ENCODE results near the gene FTCD. TPM values are rescaled to one million over a fixed set of nuclear protein-coding genes. Genes with fewer than 3 reads are reported as not detected.
"Not testable (repeated sequence)": the region's sequence is repeated elsewhere in the genome, so short reads cannot be mapped to it uniquely, and the experiment has no call there.

The FTCD gene
- total and polyA plus RNA-seq, 10 donors: 0.35 to 2.8 (median 0.81) TPM; not detected in 5

- peak within 1 kb of the TSS; percentile 70 to 89 (median 82) for H3K27ac ChIP-seq
- H3K4me3 ChIP-seq: peak within 1 kb of the TSS; percentile 36 to 81 (median 58)
- intact Hi-C loops (cut with DNase I; ENCODE audit: low total_unique reads): no loop called here
- peaks cover 0 to under 1% (median 0%) of the 10 kb centered on the region in 6 donors for H3K36me3 ChIP-seq
- peaks cover 0 to 7% (median 0%) of the 10 kb centered on the region in 7 donors for H3K27me3 ChIP-seq (replicated peaks in 1 of 7)
- H3K9me3 ChIP-seq: no peaks in the 10 kb centered on the region
- peaks cover 0 to 33% (median 2%) of the 10 kb centered on the region in 6 donors for H3K4me1 ChIP-seq
- peak; percentile 83 for DNase-seq
- 1 to 65% (median 8%) methylated on average over 18 to 21 of the region's 24 CpGs for WGBS, 5 donors
- TF ChIP-seq POLR2AphosphoS5 (IDR thresholded peaks at IDR 0.05) (no peak), POLR2A (IDR thresholded peaks at IDR 0.05) (no peak)
- TF ChIP-seq, protein P1, sequence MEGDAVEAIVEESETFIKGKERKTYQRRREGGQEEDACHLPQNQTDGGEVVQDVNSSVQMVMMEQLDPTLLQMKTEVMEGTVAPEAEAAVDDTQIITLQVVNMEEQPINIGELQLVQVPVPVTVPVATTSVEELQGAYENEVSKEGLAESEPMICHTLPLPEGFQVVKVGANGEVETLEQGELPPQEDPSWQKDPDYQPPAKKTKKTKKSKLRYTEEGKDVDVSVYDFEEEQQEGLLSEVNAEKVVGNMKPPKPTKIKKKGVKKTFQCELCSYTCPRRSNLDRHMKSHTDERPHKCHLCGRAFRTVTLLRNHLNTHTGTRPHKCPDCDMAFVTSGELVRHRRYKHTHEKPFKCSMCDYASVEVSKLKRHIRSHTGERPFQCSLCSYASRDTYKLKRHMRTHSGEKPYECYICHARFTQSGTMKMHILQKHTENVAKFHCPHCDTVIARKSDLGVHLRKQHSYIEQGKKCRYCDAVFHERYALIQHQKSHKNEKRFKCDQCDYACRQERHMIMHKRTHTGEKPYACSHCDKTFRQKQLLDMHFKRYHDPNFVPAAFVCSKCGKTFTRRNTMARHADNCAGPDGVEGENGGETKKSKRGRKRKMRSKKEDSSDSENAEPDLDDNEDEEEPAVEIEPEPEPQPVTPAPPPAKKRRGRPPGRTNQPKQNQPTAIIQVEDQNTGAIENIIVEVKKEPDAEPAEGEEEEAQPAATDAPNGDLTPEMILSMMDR (IDR thresholded peaks at IDR 0.05 in 8 of 11, conservative IDR thresholded peaks at IDR 0.05 in 3 of 11): no peak
Observed at GRCh38 chr21:46183910-46184624, 28.7 kb upstream of the FTCD start, which contains the start of gene SPATC1L. TSS of gene SPATC1L (minus strand) at chr21:46184459. CDS start at chr21:46182816, 1,643 bp downstream.

- Histone ChIP-seq H3K27ac (peak overlapping the region in 2 of 8 donors; percentile 17 to 30), H3K4me3 (peak overlapping the region in 3 of 8 donors; percentile 58 to 81 (median 79)), H3K4me1 (peaks cover 0 to 31% (median 2%) of the 10 kb centered on the region in 6 donors)
- H3K27me3 ChIP-seq (replicated peaks in 1 of 7); DNase-seq; intact Hi-C loops (cut with DNase I; ENCODE audit: low total_unique reads); H3K9me3 ChIP-seq; H3K36me3 ChIP-seq: not testable (repeated sequence)
- WGBS, 5 donors: 25 to 51% (median 41%) methylated on average over 2 to 7 of the region's 13 CpGs
Observed at GRCh38 chr21:46183337-46183909, 28.0 kb upstream of the FTCD start.

- TF ChIP-seq POLR2AphosphoS5 (IDR thresholded peaks at IDR 0.05) (no peak), POLR2A (IDR thresholded peaks at IDR 0.05) (no peak)
- TF ChIP-seq, protein P1 (IDR thresholded peaks at IDR 0.05 in 8 of 11, conservative IDR thresholded peaks at IDR 0.05 in 3 of 11): no peak
- Histone ChIP-seq H3K27ac (peak overlapping the region in 2 of 8 donors; percentile 17 to 30), H3K9me3 (peaks cover 0 to 2% (median 0%) of the 10 kb centered on the region in 8 donors), H3K4me1 (peaks cover 0 to 25% (median 2%) of the 10 kb centered on the region in 6 donors), H3K27me3 (replicated peaks in 1 of 7) (peaks cover 0 to 7% (median 0%) of the 10 kb centered on the region in 7 donors), H3K36me3 (no peaks in the 10 kb centered on the region), H3K4me3 (no peak overlapping the region)
- 84 to 94% (median 88%) methylated on average over 32 to 44 of the region's 44 CpGs for WGBS, 5 donors
- intact Hi-C loops (cut with DNase I; ENCODE audit: low total_unique reads): no loop called here
- peak; percentile 83 for DNase-seq
Observed at GRCh38 chr21:46182548-46183336, 27.4 kb upstream of the FTCD start.

- H3K4me1 ChIP-seq: peaks cover 0 to 25% (median 2%) of the 10 kb centered on the region in 6 donors
- WGBS, 5 donors: 86 to 90% (median 90%) methylated on average over 11 to 16 of the region's 16 CpGs
- intact Hi-C loops (cut with DNase I; ENCODE audit: low total_unique reads): no loop called here
- peak; percentile 75 for DNase-seq
- no peak overlapping the region for H3K4me3 ChIP-seq
- H3K9me3 ChIP-seq: peaks cover 0 to 9% (median 0%) of the 10 kb centered on the region in 8 donors
- H3K27ac ChIP-seq: no peak overlapping the region
- no peaks in the 10 kb centered on the region for H3K36me3 ChIP-seq
- peaks cover 0 to 7% (median 0%) of the 10 kb centered on the region in 7 donors for H3K27me3 ChIP-seq (replicated peaks in 1 of 7)
- TF ChIP-seq POLR2A (IDR thresholded peaks at IDR 0.05) (no peak), POLR2AphosphoS5 (IDR thresholded peaks at IDR 0.05) (no peak)
- TF ChIP-seq, protein P1 (IDR thresholded peaks at IDR 0.05 in 8 of 11, conservative IDR thresholded peaks at IDR 0.05 in 3 of 11): no peak
Observed at GRCh38 chr21:46181953-46182547, 26.7 kb upstream of the FTCD start.
